ENCODE results near the gene ZNF524. TPM values are rescaled to one million over a fixed set of nuclear protein-coding genes. Genes with fewer than 3 reads are reported as not detected.
A peak's percentile ranks its signal among the peaks of the same experiment; 100 is the strongest.

The ZNF524 gene
- total and polyA plus RNA-seq, 9 of the 15 experiments (the other 6 are each of a cell fraction or from before 2014, with no cell fraction given): 0.08 to 15.6 (median 2.9) TPM

GRCh38 chr19:55588738-55589137, 11.3 kb upstream of the ZNF524 start:
- no peak for FAIRE-seq
- no peak for DNase-seq (ENCODE audit: extremely low read depth in 1 of 4, low spot score in 3 of 4)
- intact Hi-C loops (cut with micrococcal nuclease) (no loop called here), in situ Hi-C loops (cut with MboI) (no loop called here)
- Histone ChIP-seq H4K20me1 (replicated peaks; ENCODE audit: control insufficient read depth, insufficient read depth, low read length) (0 out of 2 replicates have a peak, but pooled peaks cover 6% of the 10 kb centered on the region), H3K79me2 (ENCODE audit: control insufficient read depth, insufficient read depth, low read length) (no peaks in the 10 kb centered on the region), H3K9me1 (ENCODE audit: control insufficient read depth, insufficient read depth, low read length) (no peaks in the 10 kb centered on the region), H3K4me1 (replicated peaks in 1 of 2; ENCODE audit: control insufficient read depth in 2 of 2, insufficient read depth in 2 of 2, low read length in 2 of 2) (peaks cover 10 to 40% of the 10 kb centered on the region in 2 experiments; a peak in 3 of 5 replicates), H3K9me3 (replicated peaks; ENCODE audit: control insufficient read depth, insufficient read depth, low read depth, low read length) (no peaks in the 10 kb centered on the region), H3K4me3 (no peak overlapping the region), H3K27me3 (ENCODE audit: control insufficient read depth in 2 of 2, insufficient read depth in 2 of 2, low read length in 2 of 2) (peaks cover 8 to 12% of the 10 kb centered on the region in 2 experiments; a peak in 4 of 5 replicates), H3K36me3 (ENCODE audit: control insufficient read depth, insufficient read depth, low read length) (peaks cover 12% of the 10 kb centered on the region; the same call in 2 of the 3 replicates), H2AFZ (ENCODE audit: low read depth, low read length) (no peak overlapping the region), H3K27ac (ENCODE audit: extremely low read depth, low read depth, low read length) (no peak overlapping the region), H3K9ac (ENCODE audit: insufficient read depth in 1 of 2, low read depth in 2 of 2, low read length in 2 of 2) (no peak overlapping the region), H3K4me2 (ENCODE audit: insufficient read depth, low read length) (no peak overlapping the region)
- CTCF ChIA-PET (ENCODE audit: low intra/inter-chr PET ratio): no interaction called here
- 62% methylated on average over 7 of the region's 8 CpGs for WGBS (ENCODE audit: insufficient coverage, low coverage, missing lambda C conversion rate)
- POLR2A ChIA-PET: interaction anchor here (0.6 to 3.1 kb wide), 3 partner anchors 10 to 361 kb away, joined by 3 to 22 read pairs (median 3); partner anchors contain the start of genes FIZ1 and ZNF524
- BruUV-seq (replicated peaks): no TSS peak
- ATAC-seq: no peak
- no peak for TF ChIP-seq ZKSCAN3 (CRISPR knock-in tag; IDR thresholded peaks at IDR 0.05)
- no peak for TF ChIP-seq ZNF124 (CRISPR knock-in tag; IDR thresholded peaks at IDR 0.05)
- TF ChIP-seq, protein P1, sequence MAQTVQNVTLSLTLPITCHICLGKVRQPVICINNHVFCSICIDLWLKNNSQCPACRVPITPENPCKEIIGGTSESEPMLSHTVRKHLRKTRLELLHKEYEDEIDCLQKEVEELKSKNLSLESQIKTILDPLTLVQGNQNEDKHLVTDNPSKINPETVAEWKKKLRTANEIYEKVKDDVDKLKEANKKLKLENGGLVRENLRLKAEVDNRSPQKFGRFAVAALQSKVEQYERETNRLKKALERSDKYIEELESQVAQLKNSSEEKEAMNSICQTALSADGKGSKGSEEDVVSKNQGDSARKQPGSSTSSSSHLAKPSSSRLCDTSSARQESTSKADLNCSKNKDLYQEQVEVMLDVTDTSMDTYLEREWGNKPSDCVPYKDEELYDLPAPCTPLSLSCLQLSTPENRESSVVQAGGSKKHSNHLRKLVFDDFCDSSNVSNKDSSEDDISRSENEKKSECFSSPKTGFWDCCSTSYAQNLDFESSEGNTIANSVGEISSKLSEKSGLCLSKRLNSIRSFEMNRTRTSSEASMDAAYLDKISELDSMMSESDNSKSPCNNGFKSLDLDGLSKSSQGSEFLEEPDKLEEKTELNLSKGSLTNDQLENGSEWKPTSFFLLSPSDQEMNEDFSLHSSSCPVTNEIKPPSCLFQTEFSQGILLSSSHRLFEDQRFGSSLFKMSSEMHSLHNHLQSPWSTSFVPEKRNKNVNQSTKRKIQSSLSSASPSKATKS (CRISPR knock-in tag; IDR thresholded peaks at IDR 0.05): no peak
- no peak for TF ChIP-seq CHD7 (IDR thresholded peaks at IDR 0.05; ENCODE audit: low read depth, low read length)
- TF ChIP-seq ZNF121 (CRISPR knock-in tag; conservative IDR thresholded peaks at IDR 0.05): peak; percentile 19; the same call in 1 of the 2 replicates
- TF ChIP-seq CHAMP1 (IDR thresholded peaks at IDR 0.05): no peak
